ENCODE measurements around the gene CDH13.

Gene CDH13

GRCh38 chr16:83363521-83363920 is 736.8 kb downstream of the CDH13 start:
- H3K4me3 ChIP-seq (ENCODE audit: low read length): no peak overlapping the region
- DNase-seq (ENCODE audit: low read depth): peak; percentile 13

GRCh38 chr16:83365166-83365565 is 738.4 kb downstream of the CDH13 start:
- no peak overlapping the region for H3K4me3 ChIP-seq (ENCODE audit: low read length)
- TF ChIP-seq, protein P1, sequence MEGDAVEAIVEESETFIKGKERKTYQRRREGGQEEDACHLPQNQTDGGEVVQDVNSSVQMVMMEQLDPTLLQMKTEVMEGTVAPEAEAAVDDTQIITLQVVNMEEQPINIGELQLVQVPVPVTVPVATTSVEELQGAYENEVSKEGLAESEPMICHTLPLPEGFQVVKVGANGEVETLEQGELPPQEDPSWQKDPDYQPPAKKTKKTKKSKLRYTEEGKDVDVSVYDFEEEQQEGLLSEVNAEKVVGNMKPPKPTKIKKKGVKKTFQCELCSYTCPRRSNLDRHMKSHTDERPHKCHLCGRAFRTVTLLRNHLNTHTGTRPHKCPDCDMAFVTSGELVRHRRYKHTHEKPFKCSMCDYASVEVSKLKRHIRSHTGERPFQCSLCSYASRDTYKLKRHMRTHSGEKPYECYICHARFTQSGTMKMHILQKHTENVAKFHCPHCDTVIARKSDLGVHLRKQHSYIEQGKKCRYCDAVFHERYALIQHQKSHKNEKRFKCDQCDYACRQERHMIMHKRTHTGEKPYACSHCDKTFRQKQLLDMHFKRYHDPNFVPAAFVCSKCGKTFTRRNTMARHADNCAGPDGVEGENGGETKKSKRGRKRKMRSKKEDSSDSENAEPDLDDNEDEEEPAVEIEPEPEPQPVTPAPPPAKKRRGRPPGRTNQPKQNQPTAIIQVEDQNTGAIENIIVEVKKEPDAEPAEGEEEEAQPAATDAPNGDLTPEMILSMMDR (conservative IDR thresholded peaks at IDR 0.05; ENCODE audit: low read length): no peak

More at GRCh38 chr16:83363521-83363920, 736.8 kb downstream of the CDH13 start:
- TF ChIP-seq, protein P1 (conservative IDR thresholded peaks at IDR 0.05; ENCODE audit: low read length): no peak

DNA sequence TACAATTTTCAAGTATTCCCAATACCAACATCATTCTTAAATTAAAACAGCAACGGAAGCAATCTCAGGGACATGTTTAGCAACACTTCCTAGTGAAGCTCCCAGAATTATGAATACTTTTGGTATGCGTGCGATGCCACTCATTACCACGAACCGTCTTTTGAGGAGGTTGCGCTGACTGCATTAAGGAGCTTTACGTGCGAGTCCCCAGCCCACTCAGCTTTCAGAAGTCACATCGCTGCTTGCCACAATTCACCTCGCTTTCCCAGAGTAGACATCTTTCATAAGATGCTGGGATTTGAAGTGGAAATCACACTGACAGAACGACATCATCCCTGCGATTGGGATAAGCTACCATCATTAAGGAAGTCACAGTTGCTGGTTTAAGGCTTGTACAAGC is 739.5 kb downstream of the CDH13 start:
- TF ChIP-seq, protein P1 (conservative IDR thresholded peaks at IDR 0.05; ENCODE audit: low read length): no peak
- no peak overlapping the region for H3K4me3 ChIP-seq (ENCODE audit: low read length)

More at GRCh38 chr16:83365166-83365565, 738.4 kb downstream of the CDH13 start:
- DNase-seq (ENCODE audit: low read depth): peak; percentile 48

GRCh38 chr16:83374979-83375378 is 748.2 kb downstream of the CDH13 start:
- H3K4me3 ChIP-seq (ENCODE audit: low read length): no peak overlapping the region
- no peak for DNase-seq (ENCODE audit: low read depth)
- TF ChIP-seq, protein P1 (conservative IDR thresholded peaks at IDR 0.05; ENCODE audit: low read length): no peak

More for the DNA sequence above, 739.5 kb downstream of the CDH13 start:
- no peak for DNase-seq (ENCODE audit: low read depth)

DNA sequence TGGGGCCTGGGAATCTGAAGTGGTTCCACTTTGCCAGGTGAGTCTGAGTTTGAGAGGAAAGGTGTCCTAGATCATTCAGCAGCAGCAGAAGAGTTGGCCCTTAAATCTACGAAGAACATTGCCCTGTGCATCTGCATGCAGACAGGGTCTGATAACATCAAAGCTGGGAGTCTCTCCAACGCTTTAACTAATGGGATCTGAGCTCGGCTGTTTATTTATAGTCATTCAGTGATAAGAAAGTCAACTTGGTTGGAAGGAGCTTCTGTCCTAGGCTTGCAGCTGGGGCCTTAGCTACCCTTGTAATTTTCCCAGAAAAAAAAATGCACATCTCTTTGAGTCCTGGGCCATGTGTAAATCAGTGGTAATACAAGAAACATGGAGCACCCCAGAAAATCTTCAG is 763.0 kb downstream of the CDH13 start:
- TF ChIP-seq, protein P1 (conservative IDR thresholded peaks at IDR 0.05; ENCODE audit: low read length): no peak

DNA sequence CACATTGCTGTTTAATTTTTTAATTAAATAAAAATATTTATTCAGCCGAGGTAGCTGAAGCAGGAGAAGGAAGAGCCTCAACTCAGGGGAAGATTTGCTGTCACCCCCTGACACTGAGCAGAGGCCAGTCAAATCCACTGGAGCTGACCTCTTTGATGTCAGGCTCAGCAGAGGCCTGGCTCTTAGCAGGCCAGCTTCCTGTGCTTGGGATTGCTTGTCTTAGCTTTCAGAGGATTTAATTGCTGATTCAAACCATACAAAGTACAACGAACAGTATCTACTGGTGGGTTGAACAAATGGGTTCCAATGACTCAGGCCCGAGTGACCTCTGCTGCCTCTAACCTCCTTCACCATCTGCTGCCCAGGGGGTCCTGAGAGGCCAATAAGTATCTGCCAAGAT is 764.0 kb downstream of the CDH13 start:
- TF ChIP-seq, protein P1 (conservative IDR thresholded peaks at IDR 0.05; ENCODE audit: low read length): no peak
- no peak overlapping the region for H3K4me3 ChIP-seq (ENCODE audit: low read length)
- peak; percentile 9 for DNase-seq (ENCODE audit: low read depth)

More for the DNA sequence above, 763.0 kb downstream of the CDH13 start:
- no peak overlapping the region for H3K4me3 ChIP-seq (ENCODE audit: low read length)
- no peak for DNase-seq (ENCODE audit: low read depth)

DNA sequence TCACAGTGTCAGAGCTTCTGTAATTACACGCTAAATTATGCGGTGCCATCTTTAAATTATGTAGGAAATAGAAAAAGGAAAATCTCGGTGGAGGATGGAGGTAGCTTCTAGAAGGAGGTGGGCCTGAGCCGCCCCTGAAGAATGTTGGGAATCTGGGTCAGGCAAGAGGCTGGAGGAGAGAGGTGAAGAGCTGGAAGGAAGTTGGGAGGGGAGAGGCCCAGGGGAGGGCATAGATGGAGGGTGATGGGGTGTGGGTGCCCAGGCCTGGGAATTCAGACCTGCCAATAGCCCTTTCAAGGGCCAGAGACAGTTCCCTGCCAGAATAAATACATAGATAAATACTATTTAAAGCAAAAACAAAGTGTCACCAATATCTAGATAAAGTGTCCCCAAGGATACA is 766.0 kb downstream of the CDH13 start:
- TF ChIP-seq, protein P1 (conservative IDR thresholded peaks at IDR 0.05; ENCODE audit: low read length): no peak
- H3K4me3 ChIP-seq (ENCODE audit: low read length): no peak overlapping the region
- DNase-seq (ENCODE audit: low read depth): peak; percentile 32
